KOPT-K1 (cell line): ENCODE results near the gene SPTLC2.
A peak's percentile ranks its signal among the peaks of the same experiment; 100 is the strongest.
"Not testable (repeated sequence)": the region's sequence is repeated elsewhere in the genome, so short reads cannot be mapped to it uniquely, and the experiment has no call there.

Source experiments
- H3K27ac ChIP-seq: fragments of 200-600 bp; sonication (generic); 2 replicates; pipeline ENCODE4 v1.5.1; 2016; ENCODE audit warnings: antibody characterized with exemption, mild to moderate bottlenecking, low read depth, low read length; ENCODE audit not compliant: poor library complexity, severe bottlenecking
- H3K36me3 ChIP-seq: fragments of 200-600 bp; sonication (generic); 2 replicates; pipeline ENCODE4 v1.5.1; 2017; ENCODE audit warnings: antibody characterized with exemption, mild to moderate bottlenecking, low read length, moderate library complexity; ENCODE audit not compliant: insufficient read depth
- H3K9me3 ChIP-seq: fragments of 200-600 bp; sonication (generic); 2 replicates; pipeline ENCODE4 v1.5.1; 2017; ENCODE audit warnings: antibody characterized with exemption, low read length, mild to moderate bottlenecking; ENCODE audit not compliant: insufficient read depth, poor library complexity, severe bottlenecking

The SPTLC2 gene, protein sequence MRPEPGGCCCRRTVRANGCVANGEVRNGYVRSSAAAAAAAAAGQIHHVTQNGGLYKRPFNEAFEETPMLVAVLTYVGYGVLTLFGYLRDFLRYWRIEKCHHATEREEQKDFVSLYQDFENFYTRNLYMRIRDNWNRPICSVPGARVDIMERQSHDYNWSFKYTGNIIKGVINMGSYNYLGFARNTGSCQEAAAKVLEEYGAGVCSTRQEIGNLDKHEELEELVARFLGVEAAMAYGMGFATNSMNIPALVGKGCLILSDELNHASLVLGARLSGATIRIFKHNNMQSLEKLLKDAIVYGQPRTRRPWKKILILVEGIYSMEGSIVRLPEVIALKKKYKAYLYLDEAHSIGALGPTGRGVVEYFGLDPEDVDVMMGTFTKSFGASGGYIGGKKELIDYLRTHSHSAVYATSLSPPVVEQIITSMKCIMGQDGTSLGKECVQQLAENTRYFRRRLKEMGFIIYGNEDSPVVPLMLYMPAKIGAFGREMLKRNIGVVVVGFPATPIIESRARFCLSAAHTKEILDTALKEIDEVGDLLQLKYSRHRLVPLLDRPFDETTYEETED

GRCh38 chr14:77616454-77617229, at the start of gene SPTLC2:
Gene SPTLC2, minus strand, starts transcription at chr14:77616637. Its CDS starts 58 bp downstream, at chr14:77616579.
- Histone ChIP-seq H3K9me3 (no peaks in the 10 kb centered on the region), H3K36me3 (no peaks in the 10 kb centered on the region; the same call in 1 of the 2 replicates), H3K27ac (peak within 1 kb of the TSS; percentile 64)

DNA sequence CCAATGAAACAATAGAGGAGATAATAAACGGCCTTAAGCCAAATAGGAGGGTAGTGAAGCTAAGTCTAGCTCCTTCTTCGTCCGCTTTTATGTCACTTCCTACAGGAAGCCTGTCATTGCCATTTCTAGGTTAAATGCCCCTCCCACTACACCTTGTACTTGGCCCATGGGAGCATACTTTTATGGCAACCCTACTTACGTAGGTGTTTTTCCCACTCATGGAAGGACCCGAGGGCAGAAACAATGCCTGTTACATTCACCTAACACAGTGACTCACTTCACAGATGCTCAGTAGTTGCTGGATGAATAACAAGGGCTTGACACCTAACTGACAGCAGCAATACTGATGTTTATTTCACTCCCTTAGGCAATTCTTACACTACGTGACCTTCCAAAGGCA, 46.9 kb upstream of the SPTLC2 start:
- Histone ChIP-seq H3K36me3 (no peaks in the 10 kb centered on the region), H3K27ac (no peak overlapping the region), H3K9me3 (no peaks in the 10 kb centered on the region)

DNA sequence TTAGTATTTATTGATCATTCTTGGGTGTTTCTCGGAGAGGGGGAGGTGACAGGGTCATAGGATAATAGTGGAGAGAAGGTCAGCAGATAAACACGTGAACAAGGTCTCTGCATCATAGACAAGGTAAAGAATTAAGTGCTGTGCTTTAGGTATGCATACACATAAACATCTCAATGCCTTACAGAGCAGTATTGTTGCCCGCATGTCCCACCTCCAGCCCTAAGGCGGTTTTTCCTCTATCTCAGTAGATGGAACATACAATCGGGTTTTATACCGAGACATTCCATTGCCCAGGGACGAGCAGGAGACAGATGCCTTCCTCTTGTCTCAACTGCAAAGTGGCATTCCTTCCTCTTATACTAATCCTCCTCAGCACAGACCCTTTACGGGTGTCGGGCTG, 45.1 kb upstream of the SPTLC2 start:
- H3K9me3 ChIP-seq, H3K27ac ChIP-seq: not testable (repeated sequence)

DNA sequence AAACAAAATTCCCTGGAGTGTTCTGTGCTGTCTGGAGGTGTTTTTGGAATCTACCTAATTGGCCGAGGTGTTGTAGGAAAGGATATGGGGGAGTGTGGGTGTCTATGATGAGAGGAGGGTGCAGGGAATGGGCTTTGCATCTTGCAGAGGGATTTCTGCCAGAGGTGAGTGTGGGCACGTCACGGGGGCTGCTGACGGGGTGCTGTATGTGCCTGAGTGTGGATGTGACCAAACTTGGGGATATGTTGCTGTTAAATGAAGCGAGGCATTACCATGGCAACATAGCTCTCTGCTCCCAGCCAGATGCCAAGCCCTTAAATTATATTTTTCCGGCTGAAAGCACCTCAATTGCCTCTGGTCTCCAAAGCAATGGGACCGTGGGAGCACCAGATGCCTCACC, 44.3 kb upstream of the SPTLC2 start:
- H3K9me3 ChIP-seq: no peaks in the 10 kb centered on the region
- H3K36me3 ChIP-seq: no peaks in the 10 kb centered on the region
- no peak overlapping the region for H3K27ac ChIP-seq

More for the DNA sequence above, 45.1 kb upstream of the SPTLC2 start:
- not testable (repeated sequence) for H3K36me3 ChIP-seq

DNA sequence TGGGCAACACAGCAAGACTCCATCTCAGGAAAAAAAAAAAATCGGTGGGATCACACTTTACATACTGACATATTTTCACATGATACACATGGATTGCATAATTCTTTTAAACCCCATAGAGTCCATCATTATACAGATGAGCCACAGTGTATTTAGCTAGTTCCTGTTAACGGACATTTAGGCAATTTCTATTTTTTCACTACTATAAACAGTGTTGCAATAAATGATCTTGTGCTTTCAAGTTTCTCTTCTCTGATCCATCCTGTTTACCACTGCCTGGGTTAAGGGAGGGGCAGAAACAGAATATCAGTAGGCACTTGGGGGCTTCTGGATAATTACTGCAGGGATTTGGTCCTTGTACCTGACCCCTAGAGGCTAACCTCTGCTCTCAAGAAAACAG, 43.4 kb upstream of the SPTLC2 start:
- Histone ChIP-seq H3K9me3 (no peaks in the 10 kb centered on the region), H3K36me3 (no peaks in the 10 kb centered on the region), H3K27ac (no peak overlapping the region)

- H3K36me3 ChIP-seq: no peaks in the 10 kb centered on the region
- no peaks in the 10 kb centered on the region for H3K9me3 ChIP-seq
- H3K27ac ChIP-seq: no peak overlapping the region
Measured at GRCh38 chr14:77657280-77657679, 40.8 kb upstream of the SPTLC2 start.

DNA sequence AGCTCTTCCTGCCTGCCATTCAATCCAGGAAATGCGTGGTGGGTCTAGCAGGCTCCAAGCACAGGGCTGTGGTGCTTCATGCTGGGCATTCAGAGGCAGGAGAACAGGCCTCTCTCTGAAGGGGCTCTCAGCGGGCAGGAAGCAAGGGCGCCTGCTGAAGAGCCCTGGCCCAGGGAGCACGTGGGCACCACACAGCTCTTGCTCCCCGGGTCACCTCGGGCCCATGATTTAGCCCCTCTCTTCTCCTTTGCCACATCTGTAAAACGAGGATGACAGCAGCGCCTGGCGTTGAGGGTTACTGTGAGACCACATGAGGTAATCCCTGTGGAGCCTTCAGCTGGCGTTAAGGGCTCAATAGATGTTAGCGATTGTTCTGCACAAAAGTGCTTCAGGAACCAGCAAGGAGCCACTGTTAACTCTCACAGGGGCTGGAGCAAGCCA, 37.6 kb upstream of the SPTLC2 start:
- H3K27ac ChIP-seq: no peak overlapping the region
- H3K36me3 ChIP-seq: no peaks in the 10 kb centered on the region
- no peaks in the 10 kb centered on the region for H3K9me3 ChIP-seq

- H3K27ac ChIP-seq: no peak overlapping the region
Measured at GRCh38 chr14:77649326-77649725, 32.9 kb upstream of the SPTLC2 start.

GRCh38 chr14:77648520-77649200, 32.2 kb upstream of the SPTLC2 start:
- H3K36me3 ChIP-seq: no peaks in the 10 kb centered on the region
- H3K9me3 ChIP-seq: no peaks in the 10 kb centered on the region
- H3K27ac ChIP-seq: no peak overlapping the region

More at GRCh38 chr14:77649326-77649725, 32.9 kb upstream of the SPTLC2 start:
- Histone ChIP-seq H3K9me3 (no peaks in the 10 kb centered on the region), H3K36me3 (no peaks in the 10 kb centered on the region)

- H3K27ac ChIP-seq: no peak overlapping the region
- no peaks in the 10 kb centered on the region for H3K36me3 ChIP-seq
- no peaks in the 10 kb centered on the region for H3K9me3 ChIP-seq
Measured at GRCh38 chr14:77647853-77648252, 31.4 kb upstream of the SPTLC2 start.

- Histone ChIP-seq H3K9me3 (no peaks in the 10 kb centered on the region), H3K36me3 (no peaks in the 10 kb centered on the region), H3K27ac (no peak overlapping the region)
Measured at GRCh38 chr14:77646907-77647306, 30.5 kb upstream of the SPTLC2 start.

- H3K36me3 ChIP-seq: no peaks in the 10 kb centered on the region
- H3K9me3 ChIP-seq: no peaks in the 10 kb centered on the region
- H3K27ac ChIP-seq: no peak overlapping the region
Measured at GRCh38 chr14:77645520-77646230, 29.2 kb upstream of the SPTLC2 start.

DNA sequence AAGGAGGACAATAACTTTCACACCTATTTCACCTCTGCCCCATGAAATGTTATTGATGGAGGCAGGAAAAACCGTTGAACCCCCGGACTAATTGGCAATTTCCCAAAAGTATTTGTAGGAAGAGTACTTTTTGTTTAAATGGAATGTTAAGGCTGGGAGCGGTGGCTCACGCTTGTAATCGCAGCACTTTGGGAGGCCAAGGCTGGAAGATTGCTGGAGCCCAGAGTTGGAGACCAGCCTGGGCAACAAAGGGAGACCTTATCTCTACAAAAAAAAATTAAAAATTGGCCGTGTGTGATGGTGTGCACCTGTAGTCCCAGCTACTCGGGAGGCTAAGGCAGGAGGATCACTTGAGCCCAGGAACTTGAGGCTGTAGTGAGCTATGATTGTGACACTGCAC, 26.0 kb upstream of the SPTLC2 start:
- Histone ChIP-seq H3K36me3 (no peaks in the 10 kb centered on the region), H3K27ac (no peak overlapping the region), H3K9me3 (peaks cover 3% of the 10 kb centered on the region)

- H3K36me3 ChIP-seq: no peaks in the 10 kb centered on the region
- H3K27ac ChIP-seq: no peak overlapping the region
- H3K9me3 ChIP-seq: peaks cover 3% of the 10 kb centered on the region
Measured at GRCh38 chr14:77641534-77642341, 25.3 kb upstream of the SPTLC2 start.
